Smooth muscle cell (in vitro differentiated cells): Measurements from ENCODE around the gene MROH7. TPM values are rescaled to one million over a fixed set of nuclear protein-coding genes. Genes with fewer than 3 reads are reported as not detected.

Experiments
- DNase-seq: peaks from one replicate; lab custom pipeline; 2025; ENCODE audit not compliant: unreplicated experiment; lab: John Stamatoyannopoulos, UW
- H2AFZ ChIP-seq: fragments of 200-600 bp; sonication (generic); 2 replicates; pipeline ENCODE4 v1.6.0; 2016; ENCODE audit warnings: antibody characterized with exemption, low read depth, mild to moderate bottlenecking
- H3F3A ChIP-seq: fragments of 200-600 bp; sonication (generic); 2 replicates; pipeline ENCODE4 v1.6.0; 2017; ENCODE audit warnings: antibody characterized with exemption, low read depth
- H3K27ac ChIP-seq: fragments of 200-600 bp; sonication (generic); 2 replicates; pipeline ENCODE4 v1.5.1; 2016; ENCODE audit warnings: low read depth, mild to moderate bottlenecking
- H3K27me3 ChIP-seq: fragments of 200-600 bp; sonication (generic); 2 replicates; pipeline ENCODE4 v1.6.1; 2016; ENCODE audit warnings: low read depth, mild to moderate bottlenecking
- H3K36me3 ChIP-seq: fragments of 200-600 bp; sonication (generic); 2 replicates; pipeline ENCODE4 v1.5.1; 2016; ENCODE audit warnings: low read depth
- H3K4me1 ChIP-seq: fragments of 200-600 bp; sonication (generic); 2 replicates; pipeline ENCODE4 v1.5.1; 2016; ENCODE audit warnings: low read depth
- H3K4me2 ChIP-seq: fragments of 200-600 bp; sonication (generic); 2 replicates; pipeline ENCODE4 v1.6.0; 2016; ENCODE audit warnings: mild to moderate bottlenecking
- H3K4me3 ChIP-seq: fragments of 200-600 bp; sonication (generic); 2 replicates; pipeline ENCODE4 v1.5.1; 2016; ENCODE audit warnings: mild to moderate bottlenecking
- H3K79me2 ChIP-seq: fragments of 200-600 bp; sonication (generic); 2 replicates; pipeline ENCODE4 v1.6.0; 2016; ENCODE audit warnings: low read depth, mild to moderate bottlenecking
- H3K9ac ChIP-seq: fragments of 200-600 bp; sonication (generic); 2 replicates; pipeline ENCODE4 v1.6.0; 2016; ENCODE audit warnings: low read depth
- H3K9me3 ChIP-seq: fragments of 200-600 bp; sonication (generic); replicated peaks from 2 replicates; pipeline ENCODE4 v1.5.1; 2016; ENCODE audit warnings: low read depth
- H4K20me1 ChIP-seq: fragments of 200-600 bp; sonication (generic); 2 replicates; pipeline ENCODE4 v1.6.0; 2016; ENCODE audit warnings: low read depth
- CTCF ChIP-seq: fragments of 200-600 bp; sonication (generic); IDR thresholded peaks from 2 replicates; pipeline ENCODE4 v1.5.1; 2017; ENCODE audit warnings: borderline replicate concordance, mild to moderate bottlenecking, antibody characterized with exemption; ENCODE audit not compliant: insufficient read depth, poor library complexity, severe bottlenecking
- WGBS: methylation state at CpG from one replicate; pipeline ENCODE4 v1.1.7; 2016; ENCODE audit warnings: low lambda C conversion rate; 5-methylcytosine and 5-hydroxymethylcytosine counted together
- polyA plus RNA-seq: library from polyadenylated mRNA; unstranded; fragments of >200 nt; fragmentation: Nextera tagmentation; extraction: Ambion mirVana; gene quantifications from 2 replicates; pipeline ENCODE4 v1.2.1, GENCODE V29; 2016
- total RNA-seq: library from RNA; depleted of rRNA; stranded (reverse); fragments of >200 nt; gene quantifications from 2 replicates; pipeline ENCODE4 v1.2.3, GENCODE V29; 2014

MROH7 gene
- total and polyA plus RNA-seq, 2 experiments from 2014 or later, result 0.33 to 0.58 TPM

- no peaks in the 10 kb centered on the region for H3K27me3 ChIP-seq
- no peaks in the 10 kb centered on the region for H3F3A ChIP-seq
- 86% methylated on average over 7 of the region's 7 CpGs for WGBS
- H3K9ac ChIP-seq, result no peak overlapping the region
- no peak overlapping the region for H3K27ac ChIP-seq
- H3K4me2 ChIP-seq, result no peak overlapping the region
- no peaks in the 10 kb centered on the region for H3K36me3 ChIP-seq
- H4K20me1 ChIP-seq, result no peaks in the 10 kb centered on the region
- H3K4me1 ChIP-seq, result no peaks in the 10 kb centered on the region
- DNase-seq, result no peak
- no peak overlapping the region for H3K4me3 ChIP-seq
- no peaks in the 10 kb centered on the region for H3K9me3 ChIP-seq
- no peaks in the 10 kb centered on the region for H3K79me2 ChIP-seq
- no peak overlapping the region for H2AFZ ChIP-seq
- no peak for TF ChIP-seq CTCF
These were observed 38.1 kb downstream of the MROH7 start for GRCh38 chr1:54679706-54680105.

- H3K36me3 ChIP-seq, result no peaks in the 10 kb centered on the region
- no peak overlapping the region for H2AFZ ChIP-seq
- H3K4me1 ChIP-seq, result no peaks in the 10 kb centered on the region
- DNase-seq, result no peak
- no peaks in the 10 kb centered on the region for H3F3A ChIP-seq
- H3K4me2 ChIP-seq, result no peak overlapping the region
- H3K27me3 ChIP-seq, result no peaks in the 10 kb centered on the region
- H3K79me2 ChIP-seq, result no peaks in the 10 kb centered on the region
- H3K27ac ChIP-seq, result no peak overlapping the region
- TF ChIP-seq CTCF, result no peak
- H4K20me1 ChIP-seq, result no peaks in the 10 kb centered on the region
- 83% methylated on average over 8 of the region's 8 CpGs for WGBS
- H3K4me3 ChIP-seq, result no peak overlapping the region
- H3K9ac ChIP-seq, result no peak overlapping the region
- H3K9me3 ChIP-seq, result no peaks in the 10 kb centered on the region
These were observed 38.8 kb downstream of the MROH7 start for GRCh38 chr1:54680387-54680786.

GRCh38 chr1:54681358-54681757, 39.8 kb downstream of the MROH7 start:
- no peaks in the 10 kb centered on the region for H3F3A ChIP-seq
- H4K20me1 ChIP-seq, result no peaks in the 10 kb centered on the region
- H3K4me1 ChIP-seq, result no peaks in the 10 kb centered on the region
- DNase-seq, result no peak
- no peak overlapping the region for H3K9ac ChIP-seq
- H3K27ac ChIP-seq, result no peak overlapping the region
- H2AFZ ChIP-seq, result no peak overlapping the region
- H3K4me3 ChIP-seq, result no peak overlapping the region
- TF ChIP-seq CTCF, result no peak
- H3K9me3 ChIP-seq, result no peaks in the 10 kb centered on the region
- no peaks in the 10 kb centered on the region for H3K36me3 ChIP-seq
- H3K4me2 ChIP-seq, result no peak overlapping the region
- no peaks in the 10 kb centered on the region for H3K79me2 ChIP-seq
- H3K27me3 ChIP-seq, result no peaks in the 10 kb centered on the region

- Histone ChIP-seq H3K4me2 (no peak overlapping the region), H3K27me3 (no peaks in the 10 kb centered on the region), H4K20me1 (no peaks in the 10 kb centered on the region), H3K9me3 (no peaks in the 10 kb centered on the region), H3K27ac (no peak overlapping the region), H3K4me1 (no peaks in the 10 kb centered on the region), H2AFZ (no peak overlapping the region), H3K36me3 (no peaks in the 10 kb centered on the region), H3K79me2 (no peaks in the 10 kb centered on the region), H3K9ac (no peak overlapping the region), H3F3A (no peaks in the 10 kb centered on the region), H3K4me3 (no peak overlapping the region)
- TF ChIP-seq CTCF, result no peak
- no peak for DNase-seq
- 87% methylated on average over 6 of the region's 6 CpGs for WGBS
These were observed 41.9 kb downstream of the MROH7 start for GRCh38 chr1:54683453-54683852.
